HUDEP-2 (cell line): ENCODE data around the gene PAN2.
"Not testable (repeated sequence)": the region's sequence is repeated elsewhere in the genome, so short reads cannot be mapped to it uniquely, and the experiment has no call there.

ENCODE experiments used
- DNase-seq, 76 experiments: peaks; one replicate each; lab custom pipeline; 2025; ENCODE audit not compliant: unreplicated experiment in 76 of 76; lab: John Stamatoyannopoulos, UW

PAN2 gene

GRCh38 chr12:56278905-56279304 lies 54.9 kb downstream of the PAN2 start:
- no peak for DNase-seq

GRCh38 chr12:56274299-56274698 lies 59.5 kb downstream of the PAN2 start:
- DNase-seq: no peak

DNA sequence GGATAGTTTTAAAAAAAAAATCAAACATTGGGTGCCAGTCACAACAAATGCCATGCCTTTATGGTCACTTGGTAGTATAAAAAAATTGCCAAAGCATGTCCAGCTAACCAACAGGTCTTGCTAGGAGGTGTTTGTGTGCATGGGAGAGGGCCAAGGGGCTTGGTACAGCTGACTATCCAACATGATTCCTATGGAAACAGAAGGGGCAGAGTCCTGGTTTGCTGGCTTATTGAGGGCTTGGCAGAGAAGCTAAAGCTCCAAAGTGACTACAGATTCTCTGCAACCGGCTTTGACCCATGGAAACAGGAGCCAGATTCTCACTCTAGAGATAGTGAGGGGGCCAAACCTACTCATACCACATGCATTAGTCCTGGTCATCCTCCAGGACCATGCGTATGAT lies 61.3 kb downstream of the PAN2 start:
- not testable (repeated sequence) for DNase-seq

DNA sequence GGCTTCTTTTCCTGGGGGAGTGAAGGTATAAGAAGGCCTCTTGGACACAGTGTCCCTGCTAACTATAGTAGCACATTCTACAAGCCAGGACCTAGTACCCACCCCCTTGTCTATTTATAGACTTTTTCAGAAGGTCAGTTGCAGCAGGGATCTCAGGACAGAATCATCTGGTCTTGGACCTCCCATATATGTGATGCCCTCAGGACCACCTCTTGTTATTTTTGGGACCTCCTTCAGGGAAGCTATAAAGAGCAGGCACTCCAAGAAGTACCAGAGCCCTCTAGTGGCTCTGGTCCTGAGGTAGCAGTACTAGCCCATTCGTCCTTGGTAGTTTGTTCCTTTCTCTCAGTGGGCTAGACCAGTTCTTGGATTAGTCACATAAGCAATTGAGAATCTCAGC lies 62.8 kb downstream of the PAN2 start:
- peak in 10 of 76 experiments; percentile 5 to 29 (median 14) for DNase-seq

DNA sequence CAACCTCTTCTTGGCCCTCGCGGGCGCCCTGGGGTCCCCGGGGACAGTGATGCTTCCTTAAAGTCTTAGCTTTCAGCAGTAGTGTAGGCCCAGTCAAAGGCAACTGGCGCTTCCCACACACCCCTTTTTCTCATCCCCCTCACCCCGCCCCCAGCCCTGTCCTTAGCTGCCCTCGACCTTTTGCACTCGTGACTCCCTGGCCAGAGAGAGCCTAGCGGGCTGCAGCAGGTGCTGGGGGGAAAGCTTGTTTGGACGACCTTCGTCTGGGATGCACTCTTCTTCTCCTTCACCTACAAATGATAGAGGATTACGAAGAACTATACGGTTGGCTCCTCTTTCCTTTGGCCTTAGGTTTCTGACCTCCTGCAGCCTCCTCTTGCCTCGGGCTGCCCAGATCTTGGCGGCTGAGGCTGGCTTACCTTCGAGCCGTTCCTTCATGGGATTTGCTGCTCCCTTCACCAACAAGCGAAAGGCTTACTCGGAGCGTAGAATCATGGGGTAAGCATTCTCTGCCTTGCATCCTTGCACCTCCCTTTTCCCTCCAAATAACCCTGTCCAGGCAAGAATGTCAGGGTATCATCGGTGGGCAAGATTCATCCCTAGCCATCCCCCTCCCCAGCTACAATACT lies 66.2 kb downstream of the PAN2 start:
- peak in 3 of 76 experiments; percentile 3 to 26 (median 15) for DNase-seq

GRCh38 chr12:56266693-56267442 lies 66.9 kb downstream of the PAN2 start, which contains the start of gene COQ10A:
Gene COQ10A, plus strand, starts transcription at chr12:56266942. Its CDS starts 177 bp downstream, at chr12:56267119.
- DNase-seq: peak in 72 of 76 experiments; percentile 18 to 89 (median 69)
